Raji (cell line): Measurements from ENCODE around the gene ZFP1.

ENCODE experiments used
- POLR2A ChIP-seq: IDR thresholded peaks from 2 replicates; pipeline ENCODE4 v1.6.1; 2011; ENCODE audit warnings: low read depth, low read length, control low read depth; ENCODE audit not compliant: insufficient read depth

Gene ZFP1

GRCh38 chr16:75204410-75204758, 56.1 kb downstream of the ZFP1 start:
- TF ChIP-seq POLR2A: no peak

GRCh38 chr16:75206749-75207451, 58.6 kb downstream of the ZFP1 start, which contains the start of gene CTRB2:
Gene CTRB2, minus strand, starts transcription at chr16:75207161. Its CDS starts 20 bp downstream, at chr16:75207141.
- no peak for TF ChIP-seq POLR2A

- no peak for TF ChIP-seq POLR2A
Measured at GRCh38 chr16:75207831-75208230, 59.5 kb downstream of the ZFP1 start.

- TF ChIP-seq POLR2A: no peak
Measured at GRCh38 chr16:75208242-75208825, 60.0 kb downstream of the ZFP1 start.

GRCh38 chr16:75208861-75209505, 60.7 kb downstream of the ZFP1 start:
- no peak for TF ChIP-seq POLR2A

- no peak for TF ChIP-seq POLR2A
Measured at GRCh38 chr16:75209944-75210343, 61.6 kb downstream of the ZFP1 start.

GRCh38 chr16:75216127-75216526, 67.8 kb downstream of the ZFP1 start:
- no peak for TF ChIP-seq POLR2A

- TF ChIP-seq POLR2A: no peak
Measured at GRCh38 chr16:75216576-75216975, 68.3 kb downstream of the ZFP1 start.

GRCh38 chr16:75217389-75217851, 69.1 kb downstream of the ZFP1 start:
- no peak for TF ChIP-seq POLR2A

GRCh38 chr16:75218256-75219076, 70.1 kb downstream of the ZFP1 start, which contains the start of gene CTRB1:
Gene CTRB1, plus strand, starts transcription at chr16:75218988. Its CDS starts 20 bp downstream, at chr16:75219008.
- TF ChIP-seq POLR2A: no peak

GRCh38 chr16:75219088-75219487, 70.8 kb downstream of the ZFP1 start:
- TF ChIP-seq POLR2A: no peak

GRCh38 chr16:75219838-75220237, 71.5 kb downstream of the ZFP1 start:
- TF ChIP-seq POLR2A: no peak
